ENCODE measurements around the gene CEP164.
"Not testable (repeated sequence)": the region's sequence is repeated elsewhere in the genome, so short reads cannot be mapped to it uniquely, and the experiment has no call there.

The CEP164 gene

GRCh38 chr11:117369534-117369933 is 41.9 kb downstream of the CEP164 start:
- DNase-seq, result no peak

GRCh38 chr11:117371453-117371852 is 43.8 kb downstream of the CEP164 start:
- DNase-seq, result no peak

- no peak for DNase-seq
Measured at GRCh38 chr11:117374316-117375055, 46.8 kb downstream of the CEP164 start.

GRCh38 chr11:117375960-117376359 is 48.3 kb downstream of the CEP164 start:
- DNase-seq, result no peak

GRCh38 chr11:117376517-117376916 is 48.9 kb downstream of the CEP164 start:
- no peak for DNase-seq

GRCh38 chr11:117378976-117379865 is 51.6 kb downstream of the CEP164 start:
- DNase-seq, result no peak

- DNase-seq, result no peak
Measured at GRCh38 chr11:117380676-117381075, 53.0 kb downstream of the CEP164 start.

GRCh38 chr11:117381481-117382387 is 54.1 kb downstream of the CEP164 start:
- DNase-seq, result no peak

GRCh38 chr11:117382746-117383145 is 55.1 kb downstream of the CEP164 start:
- no peak for DNase-seq

- DNase-seq, result no peak
Measured at GRCh38 chr11:117384045-117384444, 56.4 kb downstream of the CEP164 start.

GRCh38 chr11:117385471-117385870 is 57.8 kb downstream of the CEP164 start:
- DNase-seq, result no peak

- no peak for DNase-seq
Measured at GRCh38 chr11:117385906-117386305, 58.3 kb downstream of the CEP164 start.

GRCh38 chr11:117387992-117388755 is 60.5 kb downstream of the CEP164 start:
- DNase-seq, result no peak

- DNase-seq, result no peak
Measured at GRCh38 chr11:117390743-117391142, 63.1 kb downstream of the CEP164 start.

GRCh38 chr11:117391181-117391580 is 63.5 kb downstream of the CEP164 start:
- no peak for DNase-seq

- DNase-seq, result no peak
Measured at GRCh38 chr11:117392001-117392690, 64.5 kb downstream of the CEP164 start.

GRCh38 chr11:117392979-117393378 is 65.3 kb downstream of the CEP164 start:
- no peak for DNase-seq

- no peak for DNase-seq
Measured at GRCh38 chr11:117394221-117394925, 66.7 kb downstream of the CEP164 start.

- no peak for DNase-seq
Measured at GRCh38 chr11:117395476-117395875, 67.8 kb downstream of the CEP164 start.

GRCh38 chr11:117396970-117397369 is 69.3 kb downstream of the CEP164 start:
- DNase-seq, result no peak

- DNase-seq, result not testable (repeated sequence)
Measured at GRCh38 chr11:117398618-117399017, 71.0 kb downstream of the CEP164 start.
